Measurements from ENCODE around the gene STRADA.

STRADA gene

GRCh38 chr17:63701456-63701820, 40.2 kb downstream of the STRADA start:
- DNase-seq (ENCODE audit: low spot score), result no peak

- peak; percentile 89 for DNase-seq (ENCODE audit: low spot score)
Observed at GRCh38 chr17:63700528-63701455, 40.8 kb downstream of the STRADA start.

- DNase-seq (ENCODE audit: low spot score), result peak; percentile 90
Observed at GRCh38 chr17:63699638-63700527, 41.7 kb downstream of the STRADA start, which contains the start of gene LIMD2. Gene LIMD2 (minus strand): TSS chr17:63700125. CDS start chr17:63699298, 827 bp downstream.

- DNase-seq (ENCODE audit: low spot score), result peak; percentile 58
Observed at GRCh38 chr17:63698886-63699637, 42.5 kb downstream of the STRADA start.

- no peak for DNase-seq (ENCODE audit: low spot score)
Observed at GRCh38 chr17:63698381-63698885, 43.2 kb downstream of the STRADA start.

DNA sequence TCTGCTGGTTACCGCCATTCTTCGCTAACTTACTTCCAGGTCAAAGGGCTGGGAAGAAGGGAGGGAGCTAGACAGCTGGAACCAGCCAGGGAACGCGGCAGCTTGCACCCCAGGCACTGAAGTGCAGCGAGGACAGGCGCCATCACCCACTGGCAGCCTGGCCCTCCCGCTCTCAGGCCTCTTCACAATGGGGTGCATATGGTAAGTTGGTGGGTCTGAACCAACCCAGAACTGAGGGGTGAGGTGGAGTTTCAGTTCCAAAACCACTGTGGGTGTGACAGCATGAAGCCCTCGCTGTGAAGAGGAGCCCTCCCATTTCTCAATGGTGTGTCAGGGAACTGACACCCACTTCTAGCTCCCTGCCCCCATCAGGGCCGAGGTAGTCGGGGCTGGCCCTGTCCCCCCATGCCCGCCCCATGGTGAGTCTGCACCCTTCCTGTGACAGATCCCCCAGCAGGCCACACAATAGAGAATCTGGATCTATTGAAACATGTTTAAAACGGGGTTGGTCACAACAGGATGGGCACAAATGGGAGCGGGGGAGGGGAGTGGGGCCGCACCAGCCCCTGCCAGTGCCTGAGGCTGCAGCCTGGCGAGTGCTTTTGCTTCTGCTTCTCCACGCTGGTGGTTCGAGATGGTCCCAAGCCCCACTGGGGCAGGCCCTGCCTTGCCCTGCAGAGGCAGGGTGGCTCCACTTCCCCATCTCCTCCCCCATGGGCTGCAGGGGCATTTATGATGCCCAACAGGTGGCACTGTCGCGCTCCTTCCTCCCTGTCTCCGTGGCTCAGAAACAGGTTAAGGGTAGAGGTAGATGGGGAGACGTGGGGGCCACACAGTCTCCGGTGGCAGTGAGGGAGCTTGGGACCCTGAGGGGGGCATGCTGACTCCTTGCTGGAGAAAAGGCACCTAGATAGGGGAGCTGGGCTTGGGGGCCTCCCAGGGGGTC, 44.0 kb downstream of the STRADA start:
- DNase-seq (ENCODE audit: low spot score), result peak; percentile 69

- DNase-seq (ENCODE audit: low spot score), result peak; percentile 76
Observed at GRCh38 chr17:63696381-63696961, 45.1 kb downstream of the STRADA start.

DNA sequence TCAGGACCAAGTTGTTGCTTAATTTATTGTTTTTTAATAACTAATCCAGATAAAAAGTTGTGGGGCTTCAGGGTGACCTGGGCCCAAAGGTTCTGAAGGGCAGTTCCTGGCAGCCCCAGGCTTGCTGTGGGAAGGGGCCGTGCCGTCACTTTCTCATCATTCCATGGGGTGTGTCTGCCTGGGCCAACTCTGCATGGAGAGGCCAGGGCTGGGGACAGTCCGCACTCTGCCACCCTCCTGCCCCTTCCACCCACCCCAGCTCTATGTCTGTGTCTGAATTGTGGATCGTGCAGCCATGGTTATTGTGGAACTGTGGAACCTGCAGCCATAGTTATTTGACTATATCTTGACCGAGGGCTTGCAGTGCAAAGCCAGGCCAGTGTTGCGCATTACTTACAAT, 45.7 kb downstream of the STRADA start:
- DNase-seq (ENCODE audit: low spot score), result no peak

- no peak for DNase-seq (ENCODE audit: low spot score)
Observed at GRCh38 chr17:63694950-63695773, 46.4 kb downstream of the STRADA start.

GRCh38 chr17:63694229-63694949, 47.2 kb downstream of the STRADA start:
- peak; percentile 65 for DNase-seq (ENCODE audit: low spot score)

GRCh38 chr17:63693411-63694113, 48.0 kb downstream of the STRADA start:
- DNase-seq (ENCODE audit: low spot score), result no peak

- DNase-seq (ENCODE audit: low spot score), result no peak
Observed at GRCh38 chr17:63692195-63692816, 49.3 kb downstream of the STRADA start.

DNA sequence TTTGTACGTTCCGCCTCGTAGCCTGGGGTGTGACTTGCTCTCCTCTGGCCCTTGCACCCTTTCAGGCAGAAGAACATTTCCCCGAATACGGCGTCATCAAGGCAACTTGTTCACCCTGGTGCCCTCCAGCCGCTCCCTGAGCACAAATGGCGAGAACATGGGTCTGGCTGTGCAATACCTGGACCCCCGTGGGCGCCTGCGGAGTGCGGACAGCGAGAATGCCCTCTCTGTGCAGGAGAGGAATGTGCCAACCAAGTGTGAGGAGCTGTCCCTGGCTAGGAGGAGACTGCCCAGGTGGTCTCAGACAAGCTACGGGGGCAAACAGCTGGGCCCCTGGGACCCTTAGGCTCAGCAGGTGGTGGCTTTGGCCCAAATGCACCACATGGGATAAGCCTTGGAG, 52.1 kb downstream of the STRADA start:
- DNase-seq (ENCODE audit: low spot score), result no peak

DNA sequence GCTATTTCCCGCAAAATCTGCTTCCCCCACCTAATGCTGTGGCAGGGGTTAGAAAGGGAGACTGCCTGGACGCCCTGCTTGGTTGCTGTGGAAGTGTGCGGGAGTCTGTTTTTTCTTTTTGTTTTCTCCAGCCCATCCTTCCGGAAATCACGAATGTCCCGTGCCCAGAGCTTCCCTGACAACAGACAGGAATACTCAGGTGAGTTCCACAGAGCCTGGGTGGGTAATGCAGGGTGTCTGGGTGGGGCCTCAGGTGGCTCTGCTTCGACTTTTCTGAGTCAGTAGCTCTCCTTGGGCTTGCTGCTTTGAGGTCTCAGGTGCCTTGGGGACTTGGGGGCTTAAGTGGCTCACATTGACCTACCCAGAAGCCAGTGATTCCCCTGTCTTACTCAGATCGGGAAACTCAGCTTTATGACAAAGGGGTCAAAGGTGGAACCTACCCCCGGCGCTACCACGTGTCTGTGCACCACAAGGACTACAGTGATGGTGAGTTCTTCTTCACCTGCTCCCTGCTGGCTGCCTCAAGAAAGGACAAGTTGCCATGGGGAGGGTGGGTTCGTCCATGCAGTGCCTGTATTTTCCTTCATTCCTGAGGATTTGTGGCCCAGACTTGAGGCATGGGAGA, 53.1 kb downstream of the STRADA start:
- DNase-seq (ENCODE audit: low spot score), result no peak

DNA sequence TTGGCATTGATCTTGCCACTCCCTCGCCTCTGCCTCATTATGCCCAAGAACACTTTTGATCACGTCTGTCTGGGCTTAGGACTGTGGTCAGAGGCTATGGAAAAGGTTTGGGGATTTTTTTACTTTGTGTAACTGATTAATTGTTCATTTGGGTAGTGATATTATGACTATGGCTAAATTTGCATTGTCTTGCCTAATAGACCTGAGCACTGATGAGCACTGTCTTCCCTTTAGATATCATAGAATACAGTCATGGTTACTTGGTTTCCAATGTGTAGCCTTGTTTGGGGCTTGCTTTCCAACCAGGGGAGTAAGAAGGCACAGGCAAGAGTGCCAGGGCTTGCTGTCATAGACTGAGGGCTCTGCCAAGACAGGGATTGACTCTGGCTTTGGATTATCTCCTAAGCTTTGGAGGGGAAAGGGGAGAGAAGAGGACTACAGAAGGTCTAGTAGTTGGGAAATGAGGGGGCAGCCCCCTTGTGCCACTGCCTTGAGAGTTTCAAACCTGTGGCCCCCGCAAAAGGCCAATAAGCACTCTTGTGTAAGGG, 55.4 kb downstream of the STRADA start:
- DNase-seq (ENCODE audit: low spot score), result no peak

DNA sequence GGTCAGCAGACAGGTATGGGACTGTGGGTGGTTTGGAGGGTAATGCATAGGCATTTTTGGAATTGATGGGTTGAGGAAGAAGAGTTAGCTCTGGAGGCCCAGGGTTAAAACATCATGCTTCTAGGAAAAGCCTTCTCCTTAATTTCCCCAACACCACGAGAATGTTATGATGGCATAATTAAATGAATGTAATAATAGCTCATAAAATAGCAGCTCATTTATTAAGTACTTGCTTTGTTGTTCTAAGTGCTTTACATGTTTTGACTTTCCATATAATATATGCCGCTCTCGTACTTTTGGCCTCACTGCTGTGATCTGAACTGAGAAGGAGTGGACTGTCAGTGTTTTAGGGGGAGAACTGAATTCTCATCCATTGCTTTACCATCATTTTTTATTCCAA, 56.0 kb downstream of the STRADA start:
- DNase-seq (ENCODE audit: low spot score), result no peak

DNA sequence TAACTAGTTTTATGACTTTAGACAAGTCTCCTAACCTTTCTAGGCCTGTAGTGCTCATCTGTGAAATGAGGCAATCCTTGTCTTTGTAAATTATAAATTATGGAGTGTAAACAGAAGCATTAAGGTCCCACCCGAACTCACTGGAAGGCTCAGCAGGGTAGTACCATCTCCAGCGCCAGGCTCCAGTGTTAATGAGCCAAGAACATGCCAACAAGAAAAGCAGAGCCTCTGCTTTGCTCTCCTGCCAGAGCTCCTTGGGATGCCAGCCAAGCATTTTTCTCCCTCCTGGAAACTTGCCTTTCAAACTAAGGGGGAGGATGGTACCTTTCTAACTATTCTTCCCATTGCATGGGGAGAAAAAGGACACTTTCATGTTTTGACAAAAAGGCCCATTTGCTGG, 56.6 kb downstream of the STRADA start:
- DNase-seq (ENCODE audit: low spot score), result no peak

Data from iPS-NIHi11 (cell line).